Immature natural killer cell (primary cell): ENCODE data around the gene CREB3L4. TPM values are rescaled to one million over a fixed set of nuclear protein-coding genes. Genes with fewer than 3 reads are reported as not detected.

Experiments used
- DNase-seq, 3 donors: peaks; one replicate each; pipeline ENCODE4 v3.0.0; 2022; ENCODE audit warnings: mixed read lengths in 1 of 3
- H3K27ac Mint-ChIP-seq, 6 donors: one replicate each; pipeline ENCODE4 v1.8.0; 2020; ENCODE audit warnings: mixed read lengths in 6 of 6, mild to moderate bottlenecking in 5 of 6, inconsistent platforms in 4 of 6, moderate library complexity in 3 of 6
- H3K27me3 Mint-ChIP-seq, 3 donors: one replicate each; pipeline ENCODE4 v1.8.0; 2020 to 2021; ENCODE audit warnings: low read depth in 3 of 3, mild to moderate bottlenecking in 3 of 3, mixed read lengths in 3 of 3, moderate library complexity in 3 of 3, inconsistent platforms in 1 of 3
- H3K36me3 Mint-ChIP-seq, 3 donors: one replicate each; pipeline ENCODE4 v1.8.0; 2020; ENCODE audit warnings: mixed read lengths in 3 of 3, inconsistent platforms in 2 of 3, mild to moderate bottlenecking in 2 of 3
- H3K4me1 Mint-ChIP-seq, 2 donors: one replicate each; pipeline ENCODE4 v1.8.0; 2020; ENCODE audit warnings: inconsistent platforms in 2 of 2, mild to moderate bottlenecking in 2 of 2, mixed read lengths in 2 of 2, moderate library complexity in 1 of 2
- H3K4me3 Mint-ChIP-seq, 5 donors: one replicate each; pipeline ENCODE4 v1.8.0; 2020; ENCODE audit warnings: mild to moderate bottlenecking in 5 of 5, mixed read lengths in 5 of 5, inconsistent platforms in 3 of 5, moderate library complexity in 3 of 5
- H3K9me3 Mint-ChIP-seq, 6 donors: one replicate each; pipeline ENCODE4 v1.8.0; 2020; ENCODE audit warnings: mild to moderate bottlenecking in 6 of 6, mixed read lengths in 6 of 6, inconsistent platforms in 4 of 6, moderate library complexity in 3 of 6
- polyA plus RNA-seq, 3 donors: library from polyadenylated mRNA; unstranded; fragments of 300-500 nt; fragmentation: Illumina TruSeq; gene quantifications; one replicate each; pipeline ENCODE4 v1.2.3, GENCODE V29; 2021

The CREB3L4 gene
- polyA plus RNA-seq, 3 donors from 2014 or later: 10.0 to 17.6 (median 15.2) TPM

- H3K27ac Mint-ChIP-seq: peak overlapping the region in 1 of 6 donors; percentile 16
- H3K4me1 Mint-ChIP-seq: no peaks in the 10 kb centered on the region
- DNase-seq: no peak
- no peaks in the 10 kb centered on the region for H3K9me3 Mint-ChIP-seq
- H3K27me3 Mint-ChIP-seq: no peaks in the 10 kb centered on the region
- no peak overlapping the region for H3K4me3 Mint-ChIP-seq
- peaks cover 0 to 6% (median 0%) of the 10 kb centered on the region in 3 donors for H3K36me3 Mint-ChIP-seq
These were observed 52.2 kb downstream of the CREB3L4 start for GRCh38 chr1:154019940-154020339.

Other genes with a start within 250 kb of the CREB3L4 start
- gene INTS3, start 239.9 kb upstream of the CREB3L4 start, polyA plus RNA-seq: 10 to 100 TPM in 1 of 3 donors, 1 to 10 TPM in 2; 7.5 to 14.5 (median 7.9) TPM
- gene SLC27A3, start 192.5 kb upstream of the CREB3L4 start, polyA plus RNA-seq: 10 to 100 TPM; 38.3 to 89.0 (median 54.3) TPM
- gene GATAD2B, start 44.9 kb upstream of the CREB3L4 start, polyA plus RNA-seq: 1 to 10 TPM; 1.3 to 5.5 (median 2.1) TPM
- gene DENND4B, start 21.2 kb upstream of the CREB3L4 start, polyA plus RNA-seq: 10 to 100 TPM in 2 of 3 donors, 1 to 10 TPM in 1; 9.9 to 37.1 (median 11.5) TPM
- gene CRTC2, start 9.3 kb upstream of the CREB3L4 start, polyA plus RNA-seq: 10 to 100 TPM; 13.0 to 31.2 (median 19.3) TPM
- 10 to 100 TPM; 52.3 to 84.8 (median 54.6) TPM for gene SLC39A1, start 4.4 kb upstream of the CREB3L4 start, polyA plus RNA-seq
- gene JTB, start 9.8 kb downstream of the CREB3L4 start, polyA plus RNA-seq: 100 to 1,000 TPM; 365 to 460 (median 440) TPM
- not detected for gene RAB13, start 18.4 kb downstream of the CREB3L4 start, polyA plus RNA-seq
- gene RPS27, start 22.9 kb downstream of the CREB3L4 start, polyA plus RNA-seq: over 10,000 TPM in 1 of 3 donors, 1,000 to 10,000 TPM in 2; 7,421 to 15,806 (median 9,939) TPM
- gene NUP210L, start 187.2 kb downstream of the CREB3L4 start, polyA plus RNA-seq: under 1 TPM in 1 of 3 donors, not detected in 2; 0.13 TPM
- 1,000 to 10,000 TPM; 1,142 to 1,239 (median 1,223) TPM for gene TPM3, start 224.2 kb downstream of the CREB3L4 start, polyA plus RNA-seq
- not detected for gene CFAP141, start 238.4 kb downstream of the CREB3L4 start, polyA plus RNA-seq